GM18858 (cell line): ENCODE measurements around the gene TSSK6.

Experiments
- ATAC-seq: cut with Tn5 transposase; IDR thresholded peaks from one replicate; pipeline ENCODE4 v1.9.1; 2021; ENCODE audit not compliant: unreplicated experiment

Gene TSSK6

DNA sequence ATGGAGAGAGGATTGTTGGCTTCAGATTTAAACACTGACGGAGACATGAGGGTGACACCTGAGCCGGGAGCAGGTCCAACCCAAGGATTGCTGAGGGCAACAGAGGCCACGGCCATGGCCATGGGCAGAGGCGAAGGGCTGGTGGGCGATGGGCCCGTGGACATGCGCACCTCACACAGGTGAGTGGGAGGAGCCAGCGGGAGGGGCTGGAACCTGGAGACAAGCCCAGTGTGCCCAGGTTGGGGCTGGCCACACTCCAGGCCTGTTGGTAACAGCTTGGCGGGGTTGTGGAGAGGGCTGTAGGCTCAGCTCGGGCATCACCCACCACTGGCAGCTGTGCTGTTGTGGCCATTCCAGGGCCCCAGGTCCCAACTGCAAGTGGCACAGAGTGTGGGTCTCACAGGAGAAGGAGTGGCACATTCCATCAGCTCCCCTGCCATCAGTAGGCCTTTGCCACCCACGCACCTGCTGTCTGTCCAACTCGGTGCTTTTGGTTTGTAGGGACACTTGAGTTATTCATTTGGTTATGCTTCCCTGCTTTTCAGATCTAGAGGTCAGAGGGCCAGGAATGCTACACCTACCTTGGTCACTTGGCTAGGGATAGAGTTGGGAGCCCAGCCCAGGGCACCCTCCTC, 49.8 kb downstream of the TSSK6 start:
- ATAC-seq = no peak

DNA sequence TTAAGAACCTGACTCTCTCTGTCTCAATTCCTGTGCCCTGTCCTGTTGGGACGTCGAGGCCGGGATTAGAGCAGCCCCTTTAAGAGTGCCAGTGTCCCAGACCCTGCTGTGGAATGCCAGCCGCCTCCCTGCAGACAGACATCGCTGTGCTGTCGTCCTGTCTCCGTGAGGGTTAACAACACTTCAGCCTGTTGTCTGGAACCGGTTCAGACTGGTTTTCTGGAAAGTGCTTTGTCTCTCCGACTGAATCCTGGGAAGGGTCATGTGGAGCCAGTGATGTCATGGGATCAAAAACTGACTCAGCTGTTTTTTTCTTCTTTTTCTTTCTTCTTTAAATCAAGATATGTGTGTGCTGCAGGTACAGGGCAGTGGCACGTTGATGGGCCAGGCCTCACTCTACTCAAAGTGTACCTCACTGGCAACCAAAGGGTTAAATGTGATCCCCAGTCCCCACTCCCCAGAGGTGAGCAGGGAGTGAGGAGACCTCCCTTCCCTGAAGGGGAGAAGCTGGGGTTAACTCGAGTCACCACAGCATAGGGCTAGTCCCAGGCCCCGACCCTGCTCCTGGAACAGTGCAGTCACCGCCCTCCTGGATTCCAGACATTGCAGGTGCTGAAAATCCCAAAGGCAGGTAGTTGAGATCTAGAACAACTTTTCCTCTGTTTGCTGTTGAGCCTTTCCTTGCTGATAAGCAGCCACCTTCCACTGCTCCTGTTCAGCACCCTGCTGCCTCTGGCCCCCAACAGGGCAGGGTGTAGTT, 50.8 kb downstream of the TSSK6 start:
- ATAC-seq = no peak
